ENCODE results near the gene SHBG. TPM values are rescaled to one million over a fixed set of nuclear protein-coding genes. Genes with fewer than 3 reads are reported as not detected.
"Not testable (repeated sequence)": the region's sequence is repeated elsewhere in the genome, so short reads cannot be mapped to it uniquely, and the experiment has no call there.

SHBG gene
- total RNA-seq, 1 donor from 2014 or later: 0.53 TPM

DNA sequence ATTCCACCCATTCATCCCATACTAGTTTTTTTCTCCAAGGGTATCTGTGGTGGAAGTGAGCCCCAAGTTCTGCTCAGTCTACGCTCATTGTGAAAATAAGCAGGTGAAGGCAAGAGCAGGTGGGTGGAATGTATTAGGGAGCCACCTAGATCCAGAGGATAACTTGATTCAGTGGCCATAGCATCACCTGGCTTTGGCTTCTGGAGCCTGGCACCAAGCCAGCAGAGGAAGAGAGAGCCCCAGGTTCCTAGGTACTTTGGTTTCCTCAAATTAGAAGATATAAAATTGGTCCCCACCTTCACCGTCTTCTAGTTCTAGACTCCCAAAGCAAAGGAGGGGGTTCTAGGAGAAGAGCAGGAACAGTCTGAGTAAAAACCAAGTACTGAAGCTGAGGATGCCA lies 19.3 kb upstream of the SHBG start:
- ATAC-seq (no peak), DNase-seq (ENCODE audit: low spot score) (no peak)
- intact Hi-C loops (cut with DNase I): no loop called here

GRCh38 chr17:7611635-7612293 lies 18.2 kb upstream of the SHBG start:
- no peak for ATAC-seq
- intact Hi-C loops (cut with DNase I): no loop called here

DNA sequence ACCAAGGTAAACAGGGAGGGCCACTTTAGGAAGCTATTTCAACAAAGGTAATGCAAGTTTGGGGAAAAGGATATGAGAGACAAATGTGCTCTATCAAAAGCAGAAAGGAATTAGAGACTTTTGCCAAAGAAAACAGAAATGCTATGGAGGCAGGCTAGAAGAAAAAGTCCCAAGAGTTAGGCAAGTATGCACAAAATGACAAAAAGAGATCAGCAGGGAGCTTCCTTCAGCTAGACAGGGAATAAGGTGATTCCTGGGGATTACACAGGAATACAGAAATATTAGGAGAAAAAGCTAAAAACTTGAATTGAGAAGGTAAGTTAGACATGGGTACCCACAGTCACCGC lies 17.7 kb upstream of the SHBG start:
- ATAC-seq (no peak), DNase-seq (ENCODE audit: low spot score) (no peak)
- intact Hi-C loops (cut with DNase I): no loop called here

More at GRCh38 chr17:7611635-7612293, 18.2 kb upstream of the SHBG start:
- DNase-seq (ENCODE audit: low spot score): no peak

DNA sequence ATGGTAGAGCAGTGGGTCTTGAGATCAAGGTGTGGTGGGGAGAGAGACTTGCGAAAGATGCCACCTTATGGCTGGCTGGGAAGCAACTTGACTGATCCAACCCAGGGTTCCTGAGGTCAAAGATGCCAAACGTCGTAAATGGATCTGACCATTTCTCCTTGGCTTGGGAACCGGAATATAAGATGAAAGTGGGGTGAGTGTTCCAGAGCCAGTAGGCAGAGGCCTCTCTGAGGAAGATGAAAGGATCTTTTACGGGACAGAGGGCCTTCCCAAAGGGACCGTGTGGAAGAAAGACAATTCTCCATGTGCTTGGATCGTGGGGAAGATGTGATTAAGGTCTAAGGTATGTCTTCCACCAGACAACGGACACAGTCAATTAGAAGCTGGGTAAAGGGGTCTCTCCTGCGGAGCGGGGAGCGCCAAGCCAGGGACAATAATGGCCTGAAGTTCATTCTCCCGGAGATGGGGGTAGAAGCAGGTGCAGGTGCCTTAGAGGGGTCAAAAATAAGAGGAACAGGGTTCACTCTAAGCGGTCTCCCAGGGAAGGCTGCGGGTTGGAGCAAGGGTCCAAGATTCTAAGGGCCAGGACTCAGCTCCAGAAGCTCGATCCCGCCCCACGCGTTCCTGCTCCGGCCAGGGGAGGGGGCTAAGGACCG lies 16.0 kb upstream of the SHBG start:
- ATAC-seq: no peak
- DNase-seq (ENCODE audit: low spot score): no peak
- intact Hi-C loops (cut with DNase I): no loop called here

DNA sequence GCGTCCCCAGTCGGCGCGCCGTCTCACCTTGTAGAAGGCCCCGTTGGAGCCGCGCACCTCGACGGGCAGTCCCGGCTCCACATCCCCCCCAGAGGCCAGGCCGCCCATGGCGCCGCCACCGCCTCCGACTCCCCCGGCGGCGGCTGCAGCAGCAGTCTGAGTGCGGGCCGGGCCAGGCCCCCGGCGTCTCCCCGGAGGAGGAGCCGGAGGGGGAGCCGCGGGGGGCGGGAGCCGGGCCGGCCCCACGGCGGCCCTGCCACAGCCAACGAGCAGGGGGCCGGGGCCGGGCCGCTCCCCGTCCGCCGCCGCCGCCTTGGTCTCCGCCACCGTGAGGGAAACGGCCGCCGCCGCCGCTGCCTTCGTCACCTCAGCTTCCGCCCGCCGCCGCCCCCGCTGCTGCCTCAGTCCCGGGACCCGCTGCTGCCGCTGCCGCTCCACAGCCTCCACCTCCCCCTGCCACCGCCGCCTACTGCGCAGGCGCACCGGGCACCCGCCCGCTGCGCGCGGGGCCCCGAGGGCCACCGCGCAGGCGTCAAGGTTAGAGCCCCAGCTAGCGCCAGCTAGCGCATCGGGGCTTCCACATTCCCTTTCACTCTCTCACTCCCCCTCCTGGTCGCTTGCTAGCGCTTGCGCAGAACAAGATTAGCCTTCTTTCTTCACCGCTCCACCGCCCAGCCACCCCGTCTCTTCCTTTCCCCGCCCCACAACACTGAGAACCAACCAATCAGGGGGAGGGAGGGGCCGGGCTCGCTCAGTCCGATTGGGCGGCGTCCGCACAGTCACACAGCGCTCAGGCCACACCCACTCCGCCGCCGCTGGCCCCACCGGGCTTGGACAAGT lies 15.3 kb upstream of the SHBG start, which contains the start of gene FXR2:
Gene FXR2, minus strand, starts transcription at position 473 of the 840 bp plus-strand sequence. Its CDS starts 365 bp downstream, at position 108.
- DNase-seq (ENCODE audit: low spot score) (peak; percentile 99), ATAC-seq (peak; percentile 99)
- intact Hi-C loops (cut with DNase I): no loop called here

DNA sequence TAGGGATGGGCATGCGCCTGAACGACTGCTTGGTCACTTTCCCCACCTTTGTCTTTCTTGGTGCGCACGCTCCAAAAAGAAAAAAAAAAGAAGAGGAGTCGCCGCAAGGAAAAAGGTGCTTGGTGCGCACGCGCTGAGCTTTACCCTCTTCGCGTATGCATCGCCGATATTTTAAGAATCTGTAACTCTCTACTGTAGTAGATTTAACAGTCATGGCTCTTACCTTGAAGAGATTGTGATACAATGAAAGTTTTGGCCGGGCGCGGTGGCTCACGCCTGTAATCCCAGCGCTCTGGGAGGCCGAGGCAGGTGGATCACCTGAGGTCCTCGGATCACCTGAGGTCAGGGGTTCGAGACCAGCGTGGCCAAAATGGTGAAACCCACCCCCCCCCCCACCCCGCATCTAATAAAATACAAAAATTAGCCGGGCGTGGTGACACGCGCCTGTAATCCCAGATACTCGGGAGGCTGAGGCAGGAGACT lies 14.6 kb upstream of the SHBG start:
- no peak for ATAC-seq
- intact Hi-C loops (cut with DNase I): no loop called here
- DNase-seq (ENCODE audit: low spot score): no peak

DNA sequence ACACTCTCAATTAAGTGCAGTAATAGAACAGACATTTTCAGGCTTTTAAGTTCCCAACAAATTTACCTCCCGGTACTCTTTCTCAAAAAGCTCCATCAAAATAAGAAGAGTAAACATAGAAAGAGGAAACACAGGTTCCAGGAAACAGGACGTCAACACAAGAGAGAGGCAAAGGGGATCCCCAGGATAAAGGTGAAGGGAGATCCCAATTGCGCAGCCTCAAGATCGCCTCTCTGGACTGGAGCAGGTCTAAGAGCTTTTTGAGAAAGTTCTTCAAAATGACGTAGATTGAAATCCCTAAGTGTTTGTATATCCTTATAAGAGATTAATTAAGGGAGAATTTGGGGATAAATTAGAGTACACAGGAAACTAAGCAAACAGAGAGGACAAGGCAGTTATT lies 11.3 kb upstream of the SHBG start:
- DNase-seq (ENCODE audit: low spot score): no peak
- ATAC-seq: no peak
- intact Hi-C loops (cut with DNase I): no loop called here

- intact Hi-C loops (cut with DNase I): no loop called here
- ATAC-seq: no peak
- DNase-seq (ENCODE audit: low spot score): no peak
Measured at GRCh38 chr17:7620835-7621234, 9.1 kb upstream of the SHBG start.

- DNase-seq (ENCODE audit: low spot score) (no peak), ATAC-seq (no peak)
- intact Hi-C loops (cut with DNase I): no loop called here
Measured at GRCh38 chr17:7623661-7624060, 6.3 kb upstream of the SHBG start.

GRCh38 chr17:7625749-7626148 lies 4.2 kb upstream of the SHBG start:
- intact Hi-C loops (cut with DNase I); ATAC-seq; DNase-seq (ENCODE audit: low spot score): not testable (repeated sequence)

- no peak for ATAC-seq
- intact Hi-C loops (cut with DNase I): no loop called here
- DNase-seq (ENCODE audit: low spot score): no peak
Measured at GRCh38 chr17:7626307-7626706, 3.6 kb upstream of the SHBG start.

DNA sequence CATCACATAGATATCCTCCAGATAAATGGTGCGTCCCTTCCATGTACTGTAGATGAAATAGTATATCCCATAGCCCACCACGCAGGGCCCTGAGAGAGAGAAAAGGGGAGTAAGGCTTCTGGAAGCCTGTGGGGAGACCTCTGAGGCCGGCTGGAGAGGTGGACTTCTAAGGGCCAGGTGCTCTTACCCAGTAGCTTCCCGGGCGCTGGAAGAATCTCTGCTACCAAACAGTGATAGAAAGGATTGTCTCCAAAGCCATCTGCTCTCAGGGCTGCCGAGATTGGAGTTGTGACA lies 3.0 kb upstream of the SHBG start:
- no peak for DNase-seq (ENCODE audit: low spot score)
- no peak for ATAC-seq
- intact Hi-C loops (cut with DNase I): no loop called here

GRCh38 chr17:7627250-7628121 lies 2.4 kb upstream of the SHBG start, which contains the start of gene SAT2:
SAT2 (minus strand) TSS chr17:7627821; CDS start chr17:7627635, 186 bp downstream.
- ATAC-seq: peak; percentile 99
- intact Hi-C loops (cut with DNase I): no loop called here

DNA sequence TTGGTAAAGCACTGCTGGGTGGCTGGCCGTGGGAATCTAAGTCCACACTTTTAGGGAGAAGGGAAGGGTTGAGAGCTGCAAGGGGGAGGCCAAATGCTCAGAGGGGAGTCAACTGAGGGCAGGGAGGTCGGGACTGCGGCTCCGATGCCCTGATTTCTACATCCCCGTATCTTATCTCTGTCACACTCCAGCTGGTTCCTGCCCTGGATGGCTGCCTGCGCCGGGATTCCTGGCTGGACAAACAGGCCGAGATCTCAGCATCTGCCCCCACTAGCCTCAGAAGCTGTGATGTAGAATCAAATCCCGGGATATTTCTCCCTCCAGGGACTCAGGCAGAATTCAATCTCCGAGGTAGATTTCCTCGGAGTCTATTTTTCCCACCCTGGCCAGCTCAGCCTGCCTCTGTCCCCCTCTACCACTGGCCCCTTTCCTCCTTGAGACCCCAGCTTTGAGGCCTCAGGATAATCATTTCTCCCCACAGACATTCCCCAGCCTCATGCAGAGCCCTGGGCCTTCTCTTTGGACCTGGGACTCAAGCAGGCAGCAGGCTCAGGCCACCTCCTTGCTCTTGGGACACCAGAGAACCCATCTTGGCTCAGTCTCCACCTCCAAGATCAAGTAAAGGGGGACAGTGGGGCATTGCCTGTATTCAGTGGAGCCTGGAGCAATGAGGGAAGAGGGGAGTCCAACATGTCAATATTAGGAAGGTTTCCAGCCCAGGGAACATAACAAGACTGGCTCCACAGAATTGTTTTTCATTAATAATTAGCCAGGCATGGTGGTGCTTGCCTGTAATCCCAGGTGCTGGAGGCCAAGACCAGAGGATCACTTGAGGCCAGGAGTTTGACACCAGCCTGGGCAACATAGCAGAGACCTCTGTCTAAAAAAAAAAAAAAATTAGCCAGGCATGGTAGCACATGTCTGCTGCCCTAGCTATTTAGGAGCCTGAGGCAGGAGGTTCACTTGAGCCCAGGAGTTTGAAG lies 1.8 kb downstream of the SHBG start:
- intact Hi-C loops (cut with DNase I): loop anchor here (10.0 kb wide), 1 partner anchor 53 kb away; the partner anchor contains the start of genes TP53 and WRAP53
- no peak for ATAC-seq
- no peak for DNase-seq (ENCODE audit: low spot score)

More at GRCh38 chr17:7627250-7628121, 2.4 kb upstream of the SHBG start, which contains the start of gene SAT2:
- peak; percentile 97 for DNase-seq (ENCODE audit: low spot score)

DNA sequence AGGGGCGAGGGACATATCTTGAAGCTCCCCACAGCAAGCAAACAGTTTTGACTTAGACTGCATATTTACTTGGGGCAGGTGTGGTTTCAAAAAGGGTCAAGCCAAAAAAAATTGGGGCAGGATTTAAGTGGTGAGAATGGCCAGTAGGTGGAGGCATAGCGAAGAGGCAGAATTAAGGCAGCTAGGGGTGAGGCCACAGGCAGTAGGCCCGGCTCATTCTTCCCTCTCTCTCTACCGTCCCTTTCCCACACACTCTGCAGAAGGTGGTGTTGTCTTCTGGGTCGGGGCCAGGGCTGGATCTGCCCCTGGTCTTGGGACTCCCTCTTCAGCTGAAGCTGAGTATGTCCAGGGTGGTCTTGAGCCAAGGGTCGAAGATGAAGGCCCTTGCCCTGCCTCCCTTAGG lies 2.6 kb downstream of the SHBG start:
- DNase-seq (ENCODE audit: low spot score) (no peak), ATAC-seq (no peak)
- intact Hi-C loops (cut with DNase I): loop anchor here (10.0 kb wide), 1 partner anchor 52 kb away; the partner anchor contains the start of genes TP53 and WRAP53

DNA sequence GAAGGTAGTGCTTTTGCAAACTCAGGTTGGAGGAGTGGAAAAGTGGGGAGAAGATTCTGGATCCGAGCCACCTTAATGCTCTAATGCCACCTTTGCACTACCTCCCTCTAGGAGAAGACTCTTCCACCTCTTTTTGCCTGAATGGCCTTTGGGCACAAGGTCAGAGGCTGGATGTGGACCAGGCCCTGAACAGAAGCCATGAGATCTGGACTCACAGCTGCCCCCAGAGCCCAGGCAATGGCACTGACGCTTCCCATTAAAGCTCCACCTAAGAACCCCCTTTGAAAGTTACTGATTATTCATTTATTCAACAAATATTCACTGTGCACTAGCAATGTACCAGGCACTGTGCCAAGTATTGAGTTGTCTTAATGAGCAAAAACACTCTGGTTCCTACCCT lies 3.2 kb downstream of the SHBG start:
- ATAC-seq (no peak), DNase-seq (ENCODE audit: low spot score) (no peak)
- intact Hi-C loops (cut with DNase I): loop anchor here (10.0 kb wide), 1 partner anchor 52 kb away; the partner anchor contains the start of genes TP53 and WRAP53

GRCh38 chr17:7634384-7634783 lies 4.4 kb downstream of the SHBG start:
- DNase-seq (ENCODE audit: low spot score): peak; percentile 70
- peak; percentile 47 for ATAC-seq
- intact Hi-C loops (cut with DNase I): loop anchor here (10.0 kb wide), 1 partner anchor 50 kb away; the partner anchor contains the start of genes TP53 and WRAP53
